HG03097 (cell line): ENCODE results near the gene IGFBP6.

ENCODE experiments used
- ATAC-seq: cut with Tn5 transposase; IDR thresholded peaks from one replicate; pipeline ENCODE4 v1.9.1; 2021; ENCODE audit not compliant: unreplicated experiment, low FRiP score

IGFBP6 gene

GRCh38 chr12:53097564-53098353 lies at the start of gene IGFBP6:
IGFBP6 (plus strand) TSS chr12:53097667; CDS start chr12:53097718, 51 bp downstream.
- no peak for ATAC-seq

GRCh38 chr12:53048033-53048779 lies 49.3 kb upstream of the IGFBP6 start:
- no peak for ATAC-seq

- ATAC-seq = no peak
Measured at GRCh38 chr12:53048780-53049401, 48.6 kb upstream of the IGFBP6 start.

- no peak for ATAC-seq
Measured at GRCh38 chr12:53049571-53050318, 47.7 kb upstream of the IGFBP6 start, which contains the start of gene TNS2. TNS2 (plus strand) TSS chr12:53050065; CDS start chr12:53050186, 121 bp downstream.

- ATAC-seq = no peak
Measured at GRCh38 chr12:53050426-53051057, 46.9 kb upstream of the IGFBP6 start.

GRCh38 chr12:53051058-53051880 lies 46.2 kb upstream of the IGFBP6 start:
- no peak for ATAC-seq

GRCh38 chr12:53051881-53052412 lies 45.5 kb upstream of the IGFBP6 start:
- ATAC-seq = no peak

- no peak for ATAC-seq
Measured at GRCh38 chr12:53052419-53053217, 44.8 kb upstream of the IGFBP6 start.

- no peak for ATAC-seq
Measured at GRCh38 chr12:53053218-53054111, 44.0 kb upstream of the IGFBP6 start.

- peak; percentile 80 for ATAC-seq
Measured at GRCh38 chr12:53054112-53054878, 43.2 kb upstream of the IGFBP6 start.

GRCh38 chr12:53055471-53056266 lies 41.8 kb upstream of the IGFBP6 start:
- ATAC-seq = no peak

- no peak for ATAC-seq
Measured at GRCh38 chr12:53056296-53056695, 41.2 kb upstream of the IGFBP6 start.

- ATAC-seq = no peak
Measured at GRCh38 chr12:53056901-53057300, 40.6 kb upstream of the IGFBP6 start.

- ATAC-seq = no peak
Measured at GRCh38 chr12:53057816-53058500, 39.5 kb upstream of the IGFBP6 start.
